ENCODE data around the gene MRPL32. TPM values are rescaled to one million over a fixed set of nuclear protein-coding genes. Genes with fewer than 3 reads are reported as not detected.
A peak's percentile ranks its signal among the peaks of the same experiment; 100 is the strongest.

The MRPL32 gene
- total and polyA plus RNA-seq, 2 of the 13 experiments (the other 11 are each of a cell fraction or from before 2014, with no cell fraction given) = 39.0 to 81.2 TPM

GRCh38 chr7:42911454-42912447 lies 20.4 kb upstream of the MRPL32 start, which contains the start of gene C7orf25 (continued):
- peak; percentile 49; the same call in 1 of the 2 replicates for TF ChIP-seq HIC2 (CRISPR knock-in tag; IDR thresholded peaks at IDR 0.05; ENCODE audit: low read depth)
- TF ChIP-seq ZBTB3 (CRISPR knock-in tag; IDR thresholded peaks at IDR 0.05; ENCODE audit: borderline replicate concordance, low read depth) = no peak
- no peak for TF ChIP-seq HNF4G (IDR thresholded peaks at IDR 0.05; ENCODE audit: borderline replicate concordance, low read depth, low read length)
- peak; percentile 76; the same call in 1 of the 2 replicates for TF ChIP-seq HNF4G (CRISPR knock-in tag; IDR thresholded peaks at IDR 0.05; ENCODE audit: borderline replicate concordance, low read depth)
- TF ChIP-seq TBL1XR1 (IDR thresholded peaks at IDR 0.05; ENCODE audit: borderline replicate concordance, low read length, partially characterized antibody) = no peak
- no peak; the same call in 1 of the 2 replicates for TF ChIP-seq PRDM15 (CRISPR knock-in tag; IDR thresholded peaks at IDR 0.05)
- peak; percentile 77; the same call in 1 of the 2 replicates for TF ChIP-seq E2F5 (CRISPR knock-in tag; conservative IDR thresholded peaks at IDR 0.05)
- peak; percentile 86 for TF ChIP-seq ZBTB26 (CRISPR knock-in tag; IDR thresholded peaks at IDR 0.05; ENCODE audit: borderline replicate concordance)
- TF ChIP-seq WIZ (CRISPR knock-in tag; IDR thresholded peaks at IDR 0.05) = no peak
- TF ChIP-seq SAP130 (CRISPR knock-in tag; IDR thresholded peaks at IDR 0.05; ENCODE audit: low read depth) = peak; percentile 77
- TF ChIP-seq, protein P1, sequence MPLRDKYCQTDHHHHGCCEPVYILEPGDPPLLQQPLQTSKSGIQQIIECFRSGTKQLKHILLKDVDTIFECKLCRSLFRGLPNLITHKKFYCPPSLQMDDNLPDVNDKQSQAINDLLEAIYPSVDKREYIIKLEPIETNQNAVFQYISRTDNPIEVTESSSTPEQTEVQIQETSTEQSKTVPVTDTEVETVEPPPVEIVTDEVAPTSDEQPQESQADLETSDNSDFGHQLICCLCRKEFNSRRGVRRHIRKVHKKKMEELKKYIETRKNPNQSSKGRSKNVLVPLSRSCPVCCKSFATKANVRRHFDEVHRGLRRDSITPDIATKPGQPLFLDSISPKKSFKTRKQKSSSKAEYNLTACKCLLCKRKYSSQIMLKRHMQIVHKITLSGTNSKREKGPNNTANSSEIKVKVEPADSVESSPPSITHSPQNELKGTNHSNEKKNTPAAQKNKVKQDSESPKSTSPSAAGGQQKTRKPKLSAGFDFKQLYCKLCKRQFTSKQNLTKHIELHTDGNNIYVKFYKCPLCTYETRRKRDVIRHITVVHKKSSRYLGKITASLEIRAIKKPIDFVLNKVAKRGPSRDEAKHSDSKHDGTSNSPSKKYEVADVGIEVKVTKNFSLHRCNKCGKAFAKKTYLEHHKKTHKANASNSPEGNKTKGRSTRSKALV (CRISPR knock-in tag; IDR thresholded peaks at IDR 0.05) = 0 out of 2 replicates have a peak, but pooled peaks have one; percentile 51
- TF ChIP-seq, protein P2, sequence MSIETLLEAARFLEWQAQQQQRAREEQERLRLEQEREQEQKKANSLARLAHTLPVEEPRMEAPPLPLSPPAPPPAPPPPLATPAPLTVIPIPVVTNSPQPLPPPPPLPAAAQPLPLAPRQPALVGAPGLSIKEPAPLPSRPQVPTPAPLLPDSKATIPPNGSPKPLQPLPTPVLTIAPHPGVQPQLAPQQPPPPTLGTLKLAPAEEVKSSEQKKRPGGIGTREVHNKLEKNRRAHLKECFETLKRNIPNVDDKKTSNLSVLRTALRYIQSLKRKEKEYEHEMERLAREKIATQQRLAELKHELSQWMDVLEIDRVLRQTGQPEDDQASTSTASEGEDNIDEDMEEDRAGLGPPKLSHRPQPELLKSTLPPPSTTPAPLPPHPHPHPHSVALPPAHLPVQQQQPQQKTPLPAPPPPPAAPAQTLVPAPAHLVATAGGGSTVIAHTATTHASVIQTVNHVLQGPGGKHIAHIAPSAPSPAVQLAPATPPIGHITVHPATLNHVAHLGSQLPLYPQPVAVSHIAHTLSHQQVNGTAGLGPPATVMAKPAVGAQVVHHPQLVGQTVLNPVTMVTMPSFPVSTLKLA (IDR thresholded peaks at IDR 0.05) = peak; percentile 35
- no peak; the same call in 1 of the 2 replicates for TF ChIP-seq BRCA1 (CRISPR knock-in tag; IDR thresholded peaks at IDR 0.05)
- no peak for TF ChIP-seq ZNF101 (CRISPR knock-in tag; IDR thresholded peaks at IDR 0.05; ENCODE audit: borderline replicate concordance, low read depth)
